H9 (cell line): Measurements from ENCODE around the gene FAM117A. TPM values are rescaled to one million over a fixed set of nuclear protein-coding genes. Genes with fewer than 3 reads are reported as not detected.

Source experiments
- DNase-seq: peaks from one replicate; pipeline ENCODE4 v3.0.0-alpha.2; 2017
- H2AFZ ChIP-seq: one replicate; pipeline ENCODE4 v1.6.1; 2013; ENCODE audit warnings: mild to moderate bottlenecking, low read length, control low read depth, moderate library complexity
- H2AK5ac ChIP-seq: 2 replicates; pipeline ENCODE4 v1.6.1; 2013; ENCODE audit warnings: low read length, control low read depth, mixed read lengths; ENCODE audit not compliant: insufficient read length
- H2BK120ac ChIP-seq: one replicate; pipeline ENCODE4 v1.6.1; 2013; ENCODE audit warnings: low read depth, mild to moderate bottlenecking, low read length, control low read depth, inconsistent platforms; ENCODE audit not compliant: poor library complexity, severe bottlenecking
- H2BK12ac ChIP-seq: 2 replicates; pipeline ENCODE4 v1.6.1; 2013; ENCODE audit warnings: low read length, control low read depth, mixed read lengths, low read depth; ENCODE audit not compliant: insufficient read length
- H2BK15ac ChIP-seq: 2 replicates; pipeline ENCODE4 v1.6.1; 2013; ENCODE audit warnings: low read depth, low read length, control low read depth
- H2BK20ac ChIP-seq: one replicate; pipeline ENCODE4 v1.6.1; 2013; ENCODE audit warnings: low read depth, mild to moderate bottlenecking, low read length, control low read depth, inconsistent platforms; ENCODE audit not compliant: poor library complexity, severe bottlenecking
- H2BK5ac ChIP-seq: 2 replicates; pipeline ENCODE4 v1.6.1; 2013; ENCODE audit warnings: low read length, control low read depth, mixed read lengths; ENCODE audit not compliant: insufficient read length
- H3K14ac ChIP-seq: 2 replicates; pipeline ENCODE4 v1.6.1; 2013; ENCODE audit warnings: low read length, control low read depth; ENCODE audit not compliant: insufficient read depth
- H3K18ac ChIP-seq: 2 replicates; pipeline ENCODE4 v1.6.1; 2013; ENCODE audit warnings: low read depth, mild to moderate bottlenecking, mixed read lengths, low read length, control low read depth; ENCODE audit not compliant: insufficient read length
- H3K23ac ChIP-seq: 2 replicates; pipeline ENCODE4 v1.6.1; 2013; ENCODE audit warnings: low read length, control low read depth, mixed read lengths, low read depth; ENCODE audit not compliant: insufficient read length
- H3K23me2 ChIP-seq: 2 replicates; pipeline ENCODE4 v1.6.1; 2013; ENCODE audit warnings: low read depth, mild to moderate bottlenecking, mixed read lengths, low read length, control low read depth; ENCODE audit not compliant: insufficient read length, poor library complexity, severe bottlenecking
- H3K27ac ChIP-seq: 2 replicates; pipeline ENCODE4 v1.5.1; 2013; ENCODE audit warnings: low read length, control low read depth, mixed read lengths, low read depth; ENCODE audit not compliant: insufficient read length
- H3K27me3 ChIP-seq: 2 replicates; pipeline ENCODE4 v1.6.1; 2013; ENCODE audit warnings: low read length, control low read depth, inconsistent platforms; ENCODE audit not compliant: insufficient read depth
- H3K4ac ChIP-seq: 2 replicates; pipeline ENCODE4 v1.6.1; 2013; ENCODE audit warnings: low read depth, mild to moderate bottlenecking, control low read depth, inconsistent platforms, low read length, moderate library complexity
- H3K4me1 ChIP-seq: 2 replicates; pipeline ENCODE4 v1.6.1; 2013; ENCODE audit warnings: low read length, control low read depth, inconsistent platforms; ENCODE audit not compliant: insufficient read depth
- H3K4me2 ChIP-seq: 2 replicates; pipeline ENCODE4 v1.6.1; 2013; ENCODE audit warnings: low read length, control low read depth, mixed read lengths; ENCODE audit not compliant: insufficient read length, insufficient read depth
- H3K56ac ChIP-seq: 2 replicates; pipeline ENCODE4 v1.6.1; 2013; ENCODE audit warnings: low read depth, mild to moderate bottlenecking, mixed read lengths, low read length, control low read depth; ENCODE audit not compliant: insufficient read length
- H3K79me1 ChIP-seq: 2 replicates; pipeline ENCODE4 v1.6.1; 2013; ENCODE audit warnings: low read depth, mild to moderate bottlenecking, moderate library complexity, low read length, control low read depth, inconsistent platforms; ENCODE audit not compliant: insufficient read depth, poor library complexity, severe bottlenecking
- H3K79me2 ChIP-seq: 2 replicates; pipeline ENCODE4 v1.6.1; 2013; ENCODE audit warnings: low read length, control low read depth, inconsistent platforms; ENCODE audit not compliant: insufficient read depth
- H3K9ac ChIP-seq: 2 replicates; pipeline ENCODE4 v1.6.1; 2013; ENCODE audit warnings: low read length, control low read depth, mixed read lengths; ENCODE audit not compliant: insufficient read length; ENCODE audit errors: extremely low read depth
- H3K9me3 ChIP-seq: one replicate; pipeline ENCODE4 v1.6.1; 2013; ENCODE audit warnings: low read depth, low read length, inconsistent platforms; ENCODE audit not compliant: control insufficient read depth
- H3T11ph ChIP-seq: one replicate; pipeline ENCODE4 v1.6.1; 2013; ENCODE audit warnings: mild to moderate bottlenecking, low read length, control low read depth, inconsistent platforms
- H4K20me1 ChIP-seq: one replicate; pipeline ENCODE4 v1.6.1; 2013; ENCODE audit not compliant: control insufficient read depth, insufficient read length, insufficient read depth
- H4K5ac ChIP-seq: 2 replicates; pipeline ENCODE4 v1.6.1; 2013; ENCODE audit warnings: low read depth, mild to moderate bottlenecking, mixed read lengths, low read length, control low read depth; ENCODE audit not compliant: insufficient read length
- H4K8ac ChIP-seq: replicated peaks from 2 replicates; pipeline ENCODE4 v1.6.1; 2013; ENCODE audit warnings: low read length, control low read depth, mixed read lengths, low read depth; ENCODE audit not compliant: insufficient read length
- H4K91ac ChIP-seq: 2 replicates; pipeline ENCODE4 v1.6.1; 2013; ENCODE audit warnings: low read depth, mild to moderate bottlenecking, moderate library complexity, mixed read lengths, low read length, control low read depth; ENCODE audit not compliant: insufficient read length
- H3K27ac Mint-ChIP-seq, 3 experiments: 2 replicates in 2 of 3; 3 replicates in 1 of 3; pipeline ENCODE4 v1.8.0; 2020 to 2021; ENCODE audit warnings: mixed read lengths in 3 of 3, mild to moderate bottlenecking in 1 of 3, moderate library complexity in 1 of 3
- H3K27me3 Mint-ChIP-seq: 2 replicates; pipeline ENCODE4 v1.8.0; 2021; ENCODE audit warnings: low read depth, mild to moderate bottlenecking, moderate library complexity, mixed read lengths
- H3K36me3 Mint-ChIP-seq, 3 experiments: 2 replicates in 2 of 3; 3 replicates in 1 of 3; pipeline ENCODE4 v1.8.0; 2020 to 2021; ENCODE audit warnings: low read depth in 3 of 3, mixed read lengths in 3 of 3; ENCODE audit not compliant: insufficient read depth in 1 of 3
- H3K4me1 Mint-ChIP-seq, 2 experiments: 2 replicates each; pipeline ENCODE4 v1.8.0; 2020; ENCODE audit warnings: mixed read lengths in 2 of 2
- H3K4me3 Mint-ChIP-seq, 2 experiments: 2 replicates in 1 of 2; 3 replicates in 1 of 2; pipeline ENCODE4 v1.8.0; 2020 to 2021; ENCODE audit warnings: mild to moderate bottlenecking in 2 of 2, mixed read lengths in 2 of 2, moderate library complexity in 1 of 2
- H3K9me3 Mint-ChIP-seq, 2 experiments: 2 replicates in 1 of 2; 3 replicates in 1 of 2; pipeline ENCODE4 v1.8.0; 2020; ENCODE audit warnings: mild to moderate bottlenecking in 2 of 2, mixed read lengths in 2 of 2, moderate library complexity in 1 of 2
- WGBS: extraction: QIAGEN DNeasy Blood & Tissue Kit; methylation state at CpG from one replicate; pipeline ENCODE4 v1.1.7; 2013; ENCODE audit warnings: missing lambda C conversion rate, low lambda C conversion rate, mixed read lengths; ENCODE audit not compliant: insufficient read length; ENCODE audit errors: extremely low coverage; 5-methylcytosine and 5-hydroxymethylcytosine counted together
- total RNA-seq: library from RNA; stranded (reverse); gene quantifications from 2 replicates; pipeline ENCODE4 v1.2.1, GENCODE V29; 2021
- TF ChIP-seq, protein P1 (sequence below): fragments of 200-600 bp; sonication (generic); conservative IDR thresholded peaks from 3 replicates; pipeline ENCODE4 v1.8.0; 2021; ENCODE audit warnings: antibody characterized with exemption, mild to moderate bottlenecking

Gene FAM117A
- total RNA-seq, 1 experiment from 2014 or later: 21.1 TPM

DNA sequence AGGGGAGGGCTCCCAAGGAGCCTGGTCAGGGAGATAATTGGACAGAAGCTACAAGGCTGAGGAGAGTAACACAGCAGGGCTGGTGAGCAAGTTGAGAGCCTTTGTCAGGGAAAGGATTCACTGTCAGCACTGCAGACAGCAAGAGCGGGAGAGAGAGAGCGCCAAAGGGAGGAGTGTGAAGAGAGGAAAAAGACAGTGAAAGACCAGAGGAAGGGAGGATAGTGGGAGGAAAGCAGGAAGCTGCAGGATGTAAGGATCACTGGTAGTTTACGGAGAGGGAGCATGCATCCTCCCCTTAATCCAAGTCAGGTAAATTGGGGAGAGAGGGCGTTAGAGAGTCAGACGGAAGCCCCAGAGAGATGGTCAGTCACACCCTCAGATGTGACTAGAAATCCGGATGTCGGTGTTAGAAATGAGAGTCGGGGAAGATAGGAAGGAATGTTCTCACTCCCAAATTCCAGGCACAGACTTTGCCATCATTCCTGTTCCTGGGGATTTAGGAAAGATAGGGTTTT, 72.2 kb downstream of the FAM117A start:
- no CpG with 5 or more reads among the region's 8 CpGs for WGBS

More for the DNA sequence above, 72.2 kb downstream of the FAM117A start:
- Histone ChIP-seq H3K9me3 (no peaks in the 10 kb centered on the region), H2AK5ac (no peak overlapping the region), H4K5ac (no peak overlapping the region), H3K27ac (no peak overlapping the region), H2BK120ac (no peak overlapping the region), H3K18ac (no peak overlapping the region), H3K27me3 (no peaks in the 10 kb centered on the region), H2BK20ac (no peak overlapping the region), H3K23ac (no peak overlapping the region), H3K9ac (no peak overlapping the region), H3K79me2 (no peaks in the 10 kb centered on the region), H3K4me2 (no peak overlapping the region), H4K91ac (no peak overlapping the region), H4K20me1 (no peaks in the 10 kb centered on the region), H3K4ac (no peak overlapping the region), H3T11ph (no peak overlapping the region), H2BK15ac (no peak overlapping the region), H3K56ac (no peak overlapping the region), H3K23me2 (no peaks in the 10 kb centered on the region), H3K79me1 (no peaks in the 10 kb centered on the region), H2BK5ac (no peak overlapping the region), H2AFZ (peak overlapping the region; percentile 16), H4K8ac (no peak overlapping the region), H3K4me1 (peaks cover 9% of the 10 kb centered on the region; the same call in 1 of the 2 replicates), H3K14ac (no peak overlapping the region), H2BK12ac (no peak overlapping the region)
- TF ChIP-seq, protein P1, sequence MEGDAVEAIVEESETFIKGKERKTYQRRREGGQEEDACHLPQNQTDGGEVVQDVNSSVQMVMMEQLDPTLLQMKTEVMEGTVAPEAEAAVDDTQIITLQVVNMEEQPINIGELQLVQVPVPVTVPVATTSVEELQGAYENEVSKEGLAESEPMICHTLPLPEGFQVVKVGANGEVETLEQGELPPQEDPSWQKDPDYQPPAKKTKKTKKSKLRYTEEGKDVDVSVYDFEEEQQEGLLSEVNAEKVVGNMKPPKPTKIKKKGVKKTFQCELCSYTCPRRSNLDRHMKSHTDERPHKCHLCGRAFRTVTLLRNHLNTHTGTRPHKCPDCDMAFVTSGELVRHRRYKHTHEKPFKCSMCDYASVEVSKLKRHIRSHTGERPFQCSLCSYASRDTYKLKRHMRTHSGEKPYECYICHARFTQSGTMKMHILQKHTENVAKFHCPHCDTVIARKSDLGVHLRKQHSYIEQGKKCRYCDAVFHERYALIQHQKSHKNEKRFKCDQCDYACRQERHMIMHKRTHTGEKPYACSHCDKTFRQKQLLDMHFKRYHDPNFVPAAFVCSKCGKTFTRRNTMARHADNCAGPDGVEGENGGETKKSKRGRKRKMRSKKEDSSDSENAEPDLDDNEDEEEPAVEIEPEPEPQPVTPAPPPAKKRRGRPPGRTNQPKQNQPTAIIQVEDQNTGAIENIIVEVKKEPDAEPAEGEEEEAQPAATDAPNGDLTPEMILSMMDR: no peak
- Mint-ChIP-seq H3K4me3 (no peak overlapping the region; a peak in 1 of 5 replicates), H3K27ac (peak overlapping the region in 2 of 3 experiments; percentile 0 to 12; a peak in 4 of 7 replicates), H3K27me3 (peaks cover 10% of the 10 kb centered on the region), H3K9me3 (no peaks in the 10 kb centered on the region), H3K4me1 (peaks cover 22 to 26% of the 10 kb centered on the region in 2 experiments), H3K36me3 (no peaks in the 10 kb centered on the region)
- no peak for DNase-seq
